HG03039 (cell line): ENCODE results near the gene ESYT1.
"Not testable (repeated sequence)": the region's sequence is repeated elsewhere in the genome, so short reads cannot be mapped to it uniquely, and the experiment has no call there.

Source experiments
- ATAC-seq: cut with Tn5 transposase; IDR thresholded peaks from one replicate; pipeline ENCODE4 v1.9.1; 2021; ENCODE audit warnings: mild to moderate bottlenecking, moderate library complexity; ENCODE audit not compliant: unreplicated experiment

ESYT1 gene

GRCh38 chr12:56104109-56104814, 23.8 kb upstream of the ESYT1 start, which contains the start of gene PA2G4:
Gene PA2G4, plus strand, starts transcription at chr12:56104559. Its CDS starts 179 bp downstream, at chr12:56104738.
- ATAC-seq, result peak; percentile 91

- peak; percentile 5 for ATAC-seq
Observed at GRCh38 chr12:56104815-56105608, 23.1 kb upstream of the ESYT1 start.

- ATAC-seq, result no peak
Observed at GRCh38 chr12:56105609-56105902, 22.5 kb upstream of the ESYT1 start.

- ATAC-seq, result no peak
Observed at GRCh38 chr12:56107242-56107641, 20.8 kb upstream of the ESYT1 start.

GRCh38 chr12:56110571-56110970, 17.5 kb upstream of the ESYT1 start:
- ATAC-seq, result no peak

- no peak for ATAC-seq
Observed at GRCh38 chr12:56114084-56114483, 14.0 kb upstream of the ESYT1 start.

GRCh38 chr12:56115329-56115728, 12.7 kb upstream of the ESYT1 start:
- no peak for ATAC-seq

- ATAC-seq, result peak; percentile 39
Observed at GRCh38 chr12:56116267-56117081, 11.6 kb upstream of the ESYT1 start, which contains the start of gene RPL41. Gene RPL41, plus strand, starts transcription at chr12:56116633.

GRCh38 chr12:56117082-56117706, 10.9 kb upstream of the ESYT1 start:
- ATAC-seq, result not testable (repeated sequence)

- peak; percentile 71 for ATAC-seq
Observed at GRCh38 chr12:56117778-56118687, 10.0 kb upstream of the ESYT1 start, which contains the start of gene ZC3H10. Gene ZC3H10, plus strand, starts transcription at chr12:56118266. Its CDS starts 2,297 bp downstream, at chr12:56120563.

GRCh38 chr12:56118688-56119357, 9.2 kb upstream of the ESYT1 start:
- peak; percentile 1 for ATAC-seq

GRCh38 chr12:56119361-56119796, 8.7 kb upstream of the ESYT1 start:
- ATAC-seq, result no peak

- no peak for ATAC-seq
Observed at GRCh38 chr12:56120158-56120846, 7.8 kb upstream of the ESYT1 start.

GRCh38 chr12:56121204-56121870, 6.7 kb upstream of the ESYT1 start:
- ATAC-seq, result no peak

GRCh38 chr12:56122637-56123036, 5.4 kb upstream of the ESYT1 start:
- ATAC-seq, result no peak

- ATAC-seq, result no peak
Observed at GRCh38 chr12:56124133-56124532, 3.9 kb upstream of the ESYT1 start.

- ATAC-seq, result no peak
Observed at GRCh38 chr12:56126732-56127239, 1.3 kb upstream of the ESYT1 start.

- no peak for ATAC-seq
Observed at GRCh38 chr12:56127485-56127887, 581 bp upstream of the ESYT1 start.
